ENCODE measurements around the gene TLX1.

The TLX1 gene

GRCh38 chr10:101138788-101139420 is 7.8 kb downstream of the TLX1 start:
- Histone ChIP-seq H3K9me3 (ENCODE audit: insufficient read depth, low read length) (no peaks in the 10 kb centered on the region), H3K9me2 (replicated peaks; ENCODE audit: insufficient read depth, low read length) (no peaks in the 10 kb centered on the region), H4K20me1 (ENCODE audit: low read depth, low read length) (no peaks in the 10 kb centered on the region), H3K79me2 (ENCODE audit: insufficient read depth, low read length) (no peaks in the 10 kb centered on the region), H3K9ac (ENCODE audit: low read length) (no peak overlapping the region), H3K36me3 (ENCODE audit: low read length) (no peaks in the 10 kb centered on the region), H3K4me2 (ENCODE audit: low read depth, low read length, poor library complexity, severe bottlenecking) (no peak overlapping the region), H3K27me3 (ENCODE audit: low read length) (no peaks in the 10 kb centered on the region), H3F3A (ENCODE audit: insufficient read depth) (no peaks in the 10 kb centered on the region), H2AFZ (ENCODE audit: low read depth, low read length, severe bottlenecking) (no peak overlapping the region), H3K4me3 (ENCODE audit: insufficient read depth, low read length, poor library complexity, severe bottlenecking) (no peak overlapping the region), H3K27ac (ENCODE audit: low read depth, low read length) (no peak overlapping the region)
- TF ChIP-seq EZH2phosphoT487 (conservative IDR thresholded peaks at IDR 0.05; ENCODE audit: low read length) (no peak), CTCF (IDR thresholded peaks at IDR 0.05; ENCODE audit: insufficient read depth, low read length, poor library complexity, severe bottlenecking) (no peak)

- H4K20me1 ChIP-seq (ENCODE audit: low read depth, low read length), result no peaks in the 10 kb centered on the region
- no peak overlapping the region for H3K4me3 ChIP-seq (ENCODE audit: insufficient read depth, low read length, poor library complexity, severe bottlenecking)
- H3K9ac ChIP-seq (ENCODE audit: low read length), result no peak overlapping the region
- no peaks in the 10 kb centered on the region for H3K79me2 ChIP-seq (ENCODE audit: insufficient read depth, low read length)
- H3K36me3 ChIP-seq (ENCODE audit: low read length), result no peaks in the 10 kb centered on the region
- no peak overlapping the region for H3K4me2 ChIP-seq (ENCODE audit: low read depth, low read length, poor library complexity, severe bottlenecking)
- no peaks in the 10 kb centered on the region for H3K9me3 ChIP-seq (ENCODE audit: insufficient read depth, low read length)
- H3K27ac ChIP-seq (ENCODE audit: low read depth, low read length), result no peak overlapping the region
- no peak for TF ChIP-seq EZH2phosphoT487 (conservative IDR thresholded peaks at IDR 0.05; ENCODE audit: low read length)
- TF ChIP-seq CTCF (IDR thresholded peaks at IDR 0.05; ENCODE audit: insufficient read depth, low read length, poor library complexity, severe bottlenecking), result no peak
- H2AFZ ChIP-seq (ENCODE audit: low read depth, low read length, severe bottlenecking), result no peak overlapping the region
- no peaks in the 10 kb centered on the region for H3K9me2 ChIP-seq (replicated peaks; ENCODE audit: insufficient read depth, low read length)
- no peaks in the 10 kb centered on the region for H3F3A ChIP-seq (ENCODE audit: insufficient read depth)
- H3K27me3 ChIP-seq (ENCODE audit: low read length), result no peaks in the 10 kb centered on the region
Observed at GRCh38 chr10:101139421-101139911, 8.4 kb downstream of the TLX1 start.

GRCh38 chr10:101140084-101140949 is 9.2 kb downstream of the TLX1 start:
- Histone ChIP-seq H3K4me2 (ENCODE audit: low read depth, low read length, poor library complexity, severe bottlenecking) (no peak overlapping the region), H3K27ac (ENCODE audit: low read depth, low read length) (no peak overlapping the region), H3K79me2 (ENCODE audit: insufficient read depth, low read length) (no peaks in the 10 kb centered on the region), H3K4me3 (ENCODE audit: insufficient read depth, low read length, poor library complexity, severe bottlenecking) (no peak overlapping the region), H3K9ac (ENCODE audit: low read length) (no peak overlapping the region), H2AFZ (ENCODE audit: low read depth, low read length, severe bottlenecking) (no peak overlapping the region), H3F3A (ENCODE audit: insufficient read depth) (no peaks in the 10 kb centered on the region), H3K9me3 (ENCODE audit: insufficient read depth, low read length) (no peaks in the 10 kb centered on the region), H3K36me3 (ENCODE audit: low read length) (no peaks in the 10 kb centered on the region), H4K20me1 (ENCODE audit: low read depth, low read length) (no peaks in the 10 kb centered on the region), H3K27me3 (ENCODE audit: low read length) (no peaks in the 10 kb centered on the region), H3K9me2 (replicated peaks; ENCODE audit: insufficient read depth, low read length) (no peaks in the 10 kb centered on the region)
- TF ChIP-seq EZH2phosphoT487 (conservative IDR thresholded peaks at IDR 0.05; ENCODE audit: low read length), result no peak

All from SU-DHL-6 (cell line).